Measurements from ENCODE around the gene DNAJC5G. TPM values are rescaled to one million over a fixed set of nuclear protein-coding genes. Genes with fewer than 3 reads are reported as not detected.

The DNAJC5G gene
- total and polyA plus RNA-seq, 9 of the 15 experiments (the other 6 are each of a cell fraction or from before 2014, with no cell fraction given) = not detected

GRCh38 chr2:27255187-27255586 is 20.0 kb upstream of the DNAJC5G start (continued):
- peak; percentile 77 for TF ChIP-seq CXXC5 (CRISPR knock-in tag; IDR thresholded peaks at IDR 0.05)
- no peak for TF ChIP-seq CTCFL (IDR thresholded peaks at IDR 0.05; ENCODE audit: borderline replicate concordance, insufficient read depth, low read depth, low read length, poor library complexity, severe bottlenecking)
- no peak for TF ChIP-seq TFAM (CRISPR knock-in tag; conservative IDR thresholded peaks at IDR 0.05)
- TF ChIP-seq HDAC6 (IDR thresholded peaks at IDR 0.05; ENCODE audit: low read depth, low read length) = no peak
- no peak for TF ChIP-seq ZFP1 (CRISPR knock-in tag; IDR thresholded peaks at IDR 0.05)
- no peak for TF ChIP-seq POLR3A (IDR thresholded peaks at IDR 0.05; ENCODE audit: borderline replicate concordance, extremely low read depth, insufficient read depth, insufficient read length)
- no peak for TF ChIP-seq ZNF655 (CRISPR knock-in tag; IDR thresholded peaks at IDR 0.05)
- peak; percentile 59; the same call in 1 of the 2 replicates for TF ChIP-seq MTA3 (IDR thresholded peaks at IDR 0.05; ENCODE audit: borderline replicate concordance)
- TF ChIP-seq KHSRP (IDR thresholded peaks at IDR 0.05) = no peak
- TF ChIP-seq KDM4B (IDR thresholded peaks at IDR 0.05; ENCODE audit: borderline replicate concordance in 2 of 2, low read depth in 1 of 2) = no peak
- no peak for TF ChIP-seq ZNF511 (CRISPR knock-in tag; IDR thresholded peaks at IDR 0.05)
- no peak for TF ChIP-seq PTRF (tag; IDR thresholded peaks at IDR 0.05)
- TF ChIP-seq HOMEZ (CRISPR knock-in tag; IDR thresholded peaks at IDR 0.05) = no peak
- TF ChIP-seq PTTG1 (tag; IDR thresholded peaks at IDR 0.05; ENCODE audit: low read depth) = no peak
- no peak for TF ChIP-seq ZNF146 (CRISPR knock-in tag; IDR thresholded peaks at IDR 0.05; ENCODE audit: unreplicated experiment)
- TF ChIP-seq SRSF3 (IDR thresholded peaks at IDR 0.05; ENCODE audit: insufficient read depth, low read length) = no peak
- TF ChIP-seq FOXA1 (IDR thresholded peaks at IDR 0.05; ENCODE audit: borderline replicate concordance) = no peak
- TF ChIP-seq SMAD2 (IDR thresholded peaks at IDR 0.05; ENCODE audit: low read depth, low read length) = no peak
- TF ChIP-seq TBL1XR1 (IDR thresholded peaks at IDR 0.05; ENCODE audit: low read length in 2 of 2) = no peak
- no peak for TF ChIP-seq BRCA1 (IDR thresholded peaks at IDR 0.05)
- no peak for TF ChIP-seq BRCA1 (CRISPR knock-in tag; IDR thresholded peaks at IDR 0.05)
- TF ChIP-seq KLF1 (tag; IDR thresholded peaks at IDR 0.05) = no peak
- peak; percentile 56 for TF ChIP-seq CCNT2 (IDR thresholded peaks at IDR 0.05; ENCODE audit: borderline replicate concordance, extremely low read depth, insufficient read length, low read depth, low read length)
- TF ChIP-seq MTA2 (IDR thresholded peaks at IDR 0.05; ENCODE audit: low read depth) = peak; percentile 77
- 0 out of 2 replicates have a peak, but pooled peaks have one; percentile 39 for TF ChIP-seq SMAD4 (CRISPR knock-in tag; conservative IDR thresholded peaks at IDR 0.05)
- TF ChIP-seq NR2F6 (CRISPR knock-in tag; IDR thresholded peaks at IDR 0.05) = no peak

Measured in K562 (cell line).